IPS-20b (cell line): ENCODE data around the gene XXYLT1.

Experiments used
- H3K27ac ChIP-seq: one replicate; pipeline ENCODE4 v1.5.1; 2013; ENCODE audit warnings: low read length
- H3K27me3 ChIP-seq: 2 replicates; pipeline ENCODE4 v1.6.1; 2013; ENCODE audit warnings: mild to moderate bottlenecking, low read length, inconsistent platforms; ENCODE audit not compliant: insufficient read depth
- H3K36me3 ChIP-seq: 2 replicates; pipeline ENCODE4 v1.6.1; 2013; ENCODE audit warnings: low read depth, mild to moderate bottlenecking, inconsistent platforms, low read length, moderate library complexity; ENCODE audit not compliant: insufficient read depth
- H3K4me1 ChIP-seq: 2 replicates; pipeline ENCODE4 v1.6.1; 2013; ENCODE audit warnings: mild to moderate bottlenecking, control low read depth, inconsistent platforms, low read length, moderate library complexity; ENCODE audit not compliant: insufficient read depth
- H3K4me3 ChIP-seq: 2 replicates; pipeline ENCODE4 v1.5.1; 2013; ENCODE audit warnings: mild to moderate bottlenecking, low read length, inconsistent platforms
- H3K9ac ChIP-seq: 2 replicates; pipeline ENCODE4 v1.6.1; 2013; ENCODE audit warnings: low read depth, mild to moderate bottlenecking, inconsistent platforms, low read length, moderate library complexity
- H3K9me3 ChIP-seq: 2 replicates; pipeline ENCODE4 v1.6.1; 2013; ENCODE audit warnings: mild to moderate bottlenecking, low read depth, low read length, inconsistent platforms; ENCODE audit not compliant: insufficient read depth

Gene XXYLT1

DNA sequence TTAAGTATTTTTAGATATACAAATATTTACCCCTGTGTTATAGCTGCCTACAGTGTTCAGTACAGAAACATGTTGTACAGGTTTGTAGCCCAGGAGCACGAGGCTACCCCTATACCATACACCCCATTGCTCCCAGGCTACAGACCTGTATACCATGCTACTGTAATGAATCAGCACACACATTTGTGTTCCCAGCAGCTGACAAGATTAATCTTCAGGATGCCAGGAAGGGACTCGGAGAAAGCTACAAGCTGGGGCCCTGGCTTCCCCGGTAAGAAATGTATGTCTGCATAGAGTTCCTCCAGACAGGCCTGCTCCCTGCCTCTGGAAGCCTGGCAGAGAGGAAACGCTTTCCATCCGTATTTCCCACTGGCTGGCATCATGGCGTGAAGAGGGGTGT is 136.5 kb downstream of the XXYLT1 start:
- Histone ChIP-seq H3K27me3 (no peaks in the 10 kb centered on the region), H3K9me3 (no peaks in the 10 kb centered on the region), H3K36me3 (no peaks in the 10 kb centered on the region; the same call in 1 of the 2 replicates), H3K4me3 (no peak overlapping the region), H3K9ac (no peak overlapping the region), H3K27ac (no peak overlapping the region), H3K4me1 (no peaks in the 10 kb centered on the region)

DNA sequence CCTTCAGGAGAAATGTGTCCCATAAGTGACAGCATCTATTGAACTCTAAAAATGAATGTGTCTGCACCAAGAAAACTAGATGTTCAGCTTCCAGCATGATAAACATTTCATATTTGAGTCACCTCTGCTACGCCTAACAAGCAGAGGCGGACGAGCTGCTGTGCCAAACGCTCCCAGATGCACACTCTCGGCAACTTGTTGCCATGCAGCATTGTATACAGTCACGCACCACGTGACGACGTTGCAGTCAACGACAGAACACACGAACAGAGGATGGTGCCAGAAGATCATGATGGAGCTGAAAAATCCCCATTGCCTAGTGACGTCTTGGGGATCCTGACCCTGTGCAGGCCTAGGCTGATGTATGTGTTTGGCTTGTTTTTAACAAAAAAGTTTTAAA is 137.5 kb downstream of the XXYLT1 start:
- Histone ChIP-seq H3K9ac (no peak overlapping the region), H3K4me3 (no peak overlapping the region), H3K36me3 (no peaks in the 10 kb centered on the region; the same call in 1 of the 2 replicates), H3K27ac (no peak overlapping the region), H3K9me3 (no peaks in the 10 kb centered on the region), H3K27me3 (no peaks in the 10 kb centered on the region), H3K4me1 (no peaks in the 10 kb centered on the region)

DNA sequence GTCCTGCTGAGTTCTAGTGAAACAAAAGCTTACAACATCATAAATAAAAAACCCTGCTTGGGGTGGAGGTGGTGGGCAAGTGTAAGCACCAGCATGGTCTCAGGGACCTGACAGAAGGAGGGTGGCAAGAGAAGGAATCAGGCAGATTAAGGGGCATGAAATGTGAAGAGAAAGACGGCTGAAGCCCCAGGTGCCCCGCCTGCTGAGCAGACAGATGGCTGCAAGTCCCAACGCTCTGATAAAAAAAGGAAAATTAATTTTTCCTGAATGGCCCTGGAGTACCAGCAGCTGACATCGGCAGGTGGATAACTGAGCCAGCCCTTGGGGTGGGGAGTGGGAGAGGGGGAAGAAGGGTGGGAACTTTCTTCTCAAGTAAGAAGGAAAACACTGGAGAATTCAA is 137.9 kb downstream of the XXYLT1 start:
- no peaks in the 10 kb centered on the region for H3K9me3 ChIP-seq
- H3K4me3 ChIP-seq, result no peak overlapping the region
- H3K27ac ChIP-seq, result no peak overlapping the region

DNA sequence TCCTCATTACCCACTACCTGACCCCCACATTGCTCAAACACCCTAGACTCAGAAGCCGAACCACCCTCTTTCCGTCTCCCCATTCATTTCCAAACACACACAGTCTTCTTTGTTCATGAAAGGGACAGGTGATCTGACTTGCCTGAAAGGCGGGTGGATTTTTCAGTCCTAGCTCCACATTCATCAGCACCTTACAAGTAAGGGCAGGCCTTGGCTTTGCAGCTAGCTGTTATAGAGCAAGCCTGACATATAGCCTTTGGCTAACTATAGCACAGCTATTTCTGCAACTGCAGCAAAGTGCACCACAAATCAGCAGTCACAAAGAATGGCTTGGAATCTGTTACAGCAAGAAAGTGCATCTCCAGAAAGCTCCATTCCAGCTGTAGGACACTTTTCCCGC is 139.8 kb downstream of the XXYLT1 start:
- H3K36me3 ChIP-seq, result no peaks in the 10 kb centered on the region; the same call in 1 of the 2 replicates
- H3K27ac ChIP-seq, result no peak overlapping the region
- no peaks in the 10 kb centered on the region for H3K9me3 ChIP-seq
- H3K9ac ChIP-seq, result no peak overlapping the region
- H3K4me3 ChIP-seq, result no peak overlapping the region
- no peaks in the 10 kb centered on the region for H3K27me3 ChIP-seq
- no peaks in the 10 kb centered on the region for H3K4me1 ChIP-seq

More for the DNA sequence above, 137.9 kb downstream of the XXYLT1 start:
- Histone ChIP-seq H3K36me3 (no peaks in the 10 kb centered on the region; the same call in 1 of the 2 replicates), H3K27me3 (no peaks in the 10 kb centered on the region), H3K9ac (no peak overlapping the region), H3K4me1 (no peaks in the 10 kb centered on the region)

DNA sequence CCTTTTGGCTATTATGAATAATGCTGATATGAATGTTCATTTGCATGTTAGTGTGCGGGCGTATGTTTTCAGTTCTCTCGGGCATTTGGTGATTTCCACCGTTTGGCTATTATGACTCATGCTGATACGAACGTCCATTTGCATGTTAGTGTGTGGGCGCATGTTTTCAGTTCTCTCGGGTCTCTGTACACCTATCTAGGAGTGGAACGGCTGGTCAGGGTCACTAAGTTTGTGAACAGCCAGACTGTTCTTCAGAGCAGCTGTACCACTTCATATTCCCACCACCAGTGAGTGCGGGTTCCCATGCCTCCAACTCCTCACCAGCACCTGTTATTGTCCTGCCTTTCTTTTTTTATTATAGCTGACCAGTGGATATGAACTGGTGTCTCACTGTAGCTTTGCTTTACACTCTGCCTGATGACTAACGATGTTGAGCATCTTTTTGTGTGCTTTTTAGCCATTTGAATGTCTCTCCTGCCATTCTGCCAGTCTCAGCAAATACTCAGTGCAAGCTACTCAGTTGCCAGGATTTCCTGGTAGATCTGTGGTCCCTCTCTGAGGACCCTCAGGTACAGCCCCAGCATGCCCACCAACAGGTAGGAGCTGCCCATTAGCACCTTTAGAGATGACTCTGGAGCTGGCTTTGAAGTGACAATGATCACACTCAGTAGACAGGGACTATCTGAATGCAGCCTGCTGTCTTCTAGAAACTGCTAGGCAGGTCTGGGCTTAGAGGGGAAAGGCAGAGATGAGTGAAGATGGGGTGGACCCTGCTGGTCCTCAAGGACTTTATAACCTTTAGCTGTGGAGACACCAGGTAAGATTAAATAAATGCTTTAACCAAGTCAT is 141.1 kb downstream of the XXYLT1 start:
- no peaks in the 10 kb centered on the region for H3K36me3 ChIP-seq
- H3K9me3 ChIP-seq, result no peaks in the 10 kb centered on the region
- H3K9ac ChIP-seq, result no peak overlapping the region
- H3K27ac ChIP-seq, result no peak overlapping the region
- H3K4me1 ChIP-seq, result no peaks in the 10 kb centered on the region
- no peaks in the 10 kb centered on the region for H3K27me3 ChIP-seq
- H3K4me3 ChIP-seq, result no peak overlapping the region

DNA sequence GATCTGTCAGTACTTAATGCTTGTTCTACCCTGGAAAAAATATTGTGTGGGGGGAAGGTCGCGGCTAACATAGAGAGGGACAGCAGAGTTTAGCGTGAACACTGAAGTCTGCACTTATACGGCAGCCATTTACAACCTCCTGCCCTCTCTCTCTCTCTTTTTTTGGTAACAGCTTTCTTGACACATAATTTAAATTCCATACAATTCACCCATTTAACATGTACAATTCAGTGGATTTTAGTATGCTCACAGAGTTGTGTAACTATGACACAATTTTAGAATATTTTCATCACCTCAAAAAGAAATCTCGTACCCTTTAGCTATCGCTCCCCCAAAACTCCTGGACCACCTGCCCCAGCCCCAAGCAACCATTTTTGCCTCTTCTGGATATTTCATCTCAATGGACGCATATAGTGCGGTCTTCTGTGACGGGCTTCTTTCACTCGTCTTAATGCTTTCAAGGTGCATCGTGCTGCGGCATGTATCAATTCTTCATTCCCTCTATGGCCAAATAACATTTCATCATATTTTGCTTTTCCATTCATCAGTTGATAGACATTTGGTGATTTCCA is 141.8 kb downstream of the XXYLT1 start:
- Histone ChIP-seq H3K4me3 (no peak overlapping the region), H3K27me3 (no peaks in the 10 kb centered on the region), H3K4me1 (no peaks in the 10 kb centered on the region), H3K36me3 (no peaks in the 10 kb centered on the region), H3K9me3 (no peaks in the 10 kb centered on the region), H3K27ac (no peak overlapping the region), H3K9ac (no peak overlapping the region)

DNA sequence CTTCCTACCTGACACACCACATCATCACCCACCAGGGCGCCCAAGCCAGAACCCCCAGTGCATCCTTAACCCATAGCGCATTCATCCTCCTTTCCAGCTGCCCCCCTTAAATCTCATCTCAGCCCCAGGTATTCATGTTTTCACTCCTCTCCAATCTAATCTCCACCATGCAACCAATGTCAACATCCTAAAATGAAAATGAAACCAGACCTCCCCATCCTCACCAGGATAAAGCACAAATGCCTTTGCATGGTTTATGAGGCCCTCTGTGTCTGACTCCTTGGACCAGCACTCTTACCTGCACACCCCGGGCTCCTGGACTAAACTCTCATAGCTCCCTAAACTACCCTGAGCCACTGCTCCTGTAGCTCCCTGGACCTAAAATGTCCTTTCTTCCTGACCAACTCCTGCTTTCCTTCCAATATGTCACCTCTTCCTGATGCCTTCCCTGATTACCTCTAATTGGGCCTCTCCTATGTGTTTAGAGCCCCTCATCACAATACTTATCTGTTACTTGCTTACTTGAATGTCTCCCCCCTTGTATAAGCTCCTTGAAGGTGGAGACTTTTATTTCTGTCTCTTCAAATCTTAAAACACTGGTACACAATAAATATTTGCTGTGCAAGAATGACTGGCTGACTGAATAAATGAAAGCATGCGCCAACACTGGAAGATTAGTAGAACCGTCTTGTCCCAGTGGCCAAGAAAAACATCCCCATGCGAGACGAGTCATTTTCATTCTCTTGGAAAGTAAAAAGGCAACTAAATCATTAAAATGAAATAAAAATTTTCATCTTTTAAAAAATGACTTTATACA is 142.5 kb downstream of the XXYLT1 start:
- Histone ChIP-seq H3K9ac (no peak overlapping the region), H3K4me3 (no peak overlapping the region), H3K36me3 (no peaks in the 10 kb centered on the region), H3K4me1 (no peaks in the 10 kb centered on the region), H3K27ac (no peak overlapping the region), H3K9me3 (no peaks in the 10 kb centered on the region), H3K27me3 (no peaks in the 10 kb centered on the region)

DNA sequence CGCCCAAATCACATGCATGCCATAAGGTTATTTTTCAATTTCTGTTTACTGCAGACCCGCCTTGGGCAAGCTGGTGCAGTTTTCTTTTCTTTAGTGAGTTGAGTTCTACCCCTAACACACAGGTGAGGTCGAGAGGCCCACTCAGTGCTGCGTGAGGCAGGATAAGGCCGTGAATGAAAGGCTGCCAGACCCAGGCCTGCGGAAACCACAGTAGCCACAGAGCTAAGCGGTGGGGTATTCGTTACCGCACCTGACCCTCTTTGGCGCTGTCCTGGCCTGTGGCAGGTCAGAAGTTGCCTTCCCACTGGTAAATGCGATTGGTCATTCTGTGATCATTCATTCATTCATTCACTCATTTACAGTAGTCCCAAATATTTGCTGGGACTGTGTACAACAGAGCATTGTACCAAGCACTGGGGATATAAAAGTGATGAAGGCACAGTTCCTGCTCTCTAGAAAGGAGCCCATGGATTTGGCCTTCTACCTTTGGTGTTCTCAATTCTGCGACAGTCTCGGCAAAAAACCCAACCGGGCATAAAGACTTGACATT is 144.8 kb downstream of the XXYLT1 start:
- H3K4me1 ChIP-seq, result no peaks in the 10 kb centered on the region
- H3K27ac ChIP-seq, result no peak overlapping the region
- H3K36me3 ChIP-seq, result no peaks in the 10 kb centered on the region
- H3K9me3 ChIP-seq, result no peaks in the 10 kb centered on the region
- no peak overlapping the region for H3K4me3 ChIP-seq
- no peaks in the 10 kb centered on the region for H3K27me3 ChIP-seq
- H3K9ac ChIP-seq, result no peak overlapping the region

DNA sequence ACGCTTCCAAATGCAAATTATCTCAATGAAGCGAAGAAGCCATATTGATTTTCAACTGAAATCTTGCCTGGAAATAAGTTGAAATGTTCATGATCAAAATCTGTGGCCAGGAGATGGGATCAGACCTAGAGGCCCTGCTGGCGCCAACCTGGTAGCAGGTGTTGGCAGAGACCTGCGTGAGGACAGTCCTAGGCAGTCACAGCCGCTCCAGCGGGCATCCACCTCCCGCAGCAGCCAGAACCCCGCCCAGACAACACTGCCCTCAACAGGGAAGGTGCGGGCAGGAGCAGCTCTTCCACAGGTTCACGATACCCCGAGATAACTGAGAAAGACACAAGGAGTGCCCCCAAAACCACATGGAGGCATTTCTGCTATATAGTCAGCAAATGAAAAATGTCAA is 145.3 kb downstream of the XXYLT1 start:
- H3K9ac ChIP-seq, result no peak overlapping the region
- no peaks in the 10 kb centered on the region for H3K27me3 ChIP-seq
- H3K4me1 ChIP-seq, result peaks cover 2% of the 10 kb centered on the region; the same call in 1 of the 2 replicates
- no peak overlapping the region for H3K4me3 ChIP-seq
- no peaks in the 10 kb centered on the region for H3K9me3 ChIP-seq
- no peak overlapping the region for H3K27ac ChIP-seq
- H3K36me3 ChIP-seq, result no peaks in the 10 kb centered on the region

DNA sequence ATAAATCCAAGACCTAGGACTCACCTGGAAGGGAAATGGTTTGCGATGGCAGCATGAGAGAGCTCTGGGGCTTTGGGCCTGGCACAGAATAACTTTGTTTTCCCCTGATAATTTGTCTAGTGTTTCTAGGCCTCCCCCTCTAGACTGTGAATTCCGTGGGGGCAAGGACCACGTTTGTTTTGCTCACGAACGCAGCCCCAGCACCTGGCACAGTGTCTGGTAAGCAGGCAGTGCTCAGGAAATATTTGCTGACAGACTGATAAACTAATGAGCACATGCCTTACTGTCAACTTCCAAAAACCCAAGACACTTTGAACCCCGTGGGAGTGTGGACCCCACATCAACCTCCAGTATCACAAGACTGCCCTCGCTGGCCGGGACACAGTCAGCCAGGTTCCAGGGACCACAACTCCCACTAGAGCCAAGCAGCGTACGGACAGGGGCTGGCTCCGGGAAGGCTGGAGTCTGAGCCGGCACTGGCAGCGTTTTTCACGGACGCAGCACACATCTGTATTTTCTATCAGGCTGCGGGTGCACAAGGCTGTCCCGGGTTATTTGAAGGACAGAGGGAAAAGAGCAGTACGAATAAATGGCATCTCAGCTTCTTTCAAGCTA is 146.5 kb downstream of the XXYLT1 start:
- no peak overlapping the region for H3K27ac ChIP-seq
- no peaks in the 10 kb centered on the region for H3K27me3 ChIP-seq
- no peaks in the 10 kb centered on the region for H3K9me3 ChIP-seq
- H3K9ac ChIP-seq, result no peak overlapping the region
- no peak overlapping the region for H3K4me3 ChIP-seq
- H3K36me3 ChIP-seq, result no peaks in the 10 kb centered on the region
- H3K4me1 ChIP-seq, result peaks cover 8% of the 10 kb centered on the region; the same call in 1 of the 2 replicates

DNA sequence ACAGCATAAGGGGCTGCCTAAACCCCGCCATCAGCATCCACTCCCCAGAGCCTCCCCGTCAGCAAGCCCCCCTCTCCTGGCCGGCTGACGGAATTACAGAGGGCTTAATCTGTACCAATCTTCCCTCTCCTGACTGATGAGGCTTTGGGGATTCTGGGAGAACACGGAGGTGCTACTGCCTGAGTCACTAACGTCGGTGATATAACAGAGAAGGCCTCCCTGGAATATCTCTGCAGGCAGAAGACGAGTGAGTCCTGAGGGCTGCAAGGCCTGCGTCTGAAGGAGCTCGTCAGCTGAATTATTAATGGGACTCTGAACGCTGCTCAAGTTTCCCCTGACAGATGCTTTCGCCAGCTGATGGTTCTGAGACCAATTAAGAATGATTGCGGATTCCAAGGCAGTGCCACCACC is 147.7 kb downstream of the XXYLT1 start:
- Histone ChIP-seq H3K36me3 (no peaks in the 10 kb centered on the region), H3K9me3 (no peaks in the 10 kb centered on the region), H3K4me1 (peaks cover 16% of the 10 kb centered on the region), H3K4me3 (no peak overlapping the region), H3K9ac (no peak overlapping the region), H3K27ac (no peak overlapping the region), H3K27me3 (no peaks in the 10 kb centered on the region)
